GM23338 (cell line): ENCODE data around the gene CEPT1. TPM values are rescaled to one million over a fixed set of nuclear protein-coding genes. Genes with fewer than 3 reads are reported as not detected.

ENCODE experiments used
- ATAC-seq: fragments of 200-7000 bp; cut with Tn5 transposase; 3 replicates; pipeline ENCODE4 v1.9.1; 2020
- DNase-seq: peaks from one replicate; pipeline ENCODE4 v3.0.0-alpha.2; 2015; ENCODE audit warnings: low spot score
- H2AFZ ChIP-seq: fragments of 200-600 bp; sonication (generic); 2 replicates; pipeline ENCODE4 v1.8.0; 2016; ENCODE audit warnings: antibody characterized with exemption, mild to moderate bottlenecking, moderate library complexity
- H3F3A ChIP-seq: fragments of 200-600 bp; sonication (generic); replicated peaks from 2 replicates; pipeline ENCODE4 v1.8.0; 2017; ENCODE audit warnings: antibody characterized with exemption, mixed run types, low read depth
- H3K27ac ChIP-seq: fragments of 200-600 bp; sonication (generic); 2 replicates; pipeline ENCODE4 v1.6.1; 2016; ENCODE audit warnings: low read depth
- H3K27me3 ChIP-seq: fragments of 200-600 bp; sonication (generic); 2 replicates; pipeline ENCODE4 v1.8.0; 2016; ENCODE audit warnings: mild to moderate bottlenecking, mixed run types, moderate library complexity; ENCODE audit not compliant: insufficient read depth
- H3K36me3 ChIP-seq: fragments of 200-600 bp; sonication (generic); 2 replicates; pipeline ENCODE4 v1.8.0; 2016; ENCODE audit warnings: mild to moderate bottlenecking; ENCODE audit not compliant: insufficient read depth
- H3K4me1 ChIP-seq: fragments of 200-600 bp; sonication (generic); 2 replicates; pipeline ENCODE4 v1.8.0; 2016; ENCODE audit warnings: mild to moderate bottlenecking, moderate library complexity; ENCODE audit not compliant: insufficient read depth
- H3K4me2 ChIP-seq: fragments of 200-600 bp; sonication (generic); 2 replicates; pipeline ENCODE4 v1.7.1; 2017; ENCODE audit warnings: mixed run types
- H3K4me3 ChIP-seq: fragments of 200-600 bp; sonication (generic); 2 replicates; pipeline ENCODE4 v1.6.1; 2016; ENCODE audit warnings: mixed run types
- H3K79me2 ChIP-seq: fragments of 200-600 bp; sonication (generic); replicated peaks from 2 replicates; pipeline ENCODE4 v1.8.0; 2017; ENCODE audit warnings: mild to moderate bottlenecking; ENCODE audit not compliant: insufficient read depth
- H3K9me2 ChIP-seq: fragments of 200-600 bp; sonication (generic); 2 replicates; pipeline ENCODE4 v1.8.0; 2017; ENCODE audit not compliant: insufficient read depth
- H4K20me1 ChIP-seq: fragments of 200-600 bp; sonication (generic); replicated peaks from 2 replicates; pipeline ENCODE4 v1.8.0; 2017; ENCODE audit warnings: mild to moderate bottlenecking; ENCODE audit not compliant: insufficient read depth
- H3K27ac Mint-ChIP-seq: 2 replicates; pipeline ENCODE4 v1.8.0; 2020; ENCODE audit warnings: inconsistent platforms, mild to moderate bottlenecking, moderate library complexity, mixed read lengths
- H3K27me3 Mint-ChIP-seq: 3 replicates; pipeline ENCODE4 v1.8.0; 2022; ENCODE audit warnings: low read depth, mild to moderate bottlenecking, moderate library complexity, mixed read lengths, inconsistent platforms; ENCODE audit not compliant: insufficient read depth, poor library complexity
- H3K36me3 Mint-ChIP-seq: 3 replicates; pipeline ENCODE4 v1.8.0; 2021; ENCODE audit warnings: low read depth, mild to moderate bottlenecking, inconsistent platforms, moderate library complexity, mixed read lengths
- H3K4me1 Mint-ChIP-seq: 3 replicates; pipeline ENCODE4 v1.8.0; 2020; ENCODE audit warnings: mild to moderate bottlenecking, inconsistent platforms, mixed read lengths
- H3K4me3 Mint-ChIP-seq: 3 replicates; pipeline ENCODE4 v1.8.0; 2021; ENCODE audit warnings: moderate library complexity, mild to moderate bottlenecking, inconsistent platforms, mixed read lengths
- H3K9me3 Mint-ChIP-seq: 3 replicates; pipeline ENCODE4 v1.8.0; 2020; ENCODE audit warnings: moderate library complexity, mild to moderate bottlenecking, inconsistent platforms, mixed read lengths
- CREB1 ChIP-seq: fragments of 250-450 bp; sonication (Bioruptor Pico); IDR thresholded peaks from 2 replicates; pipeline ENCODE4 v1.5.0; 2020; ENCODE audit warnings: low read depth, mild to moderate bottlenecking, moderate library complexity
- EZH2 ChIP-seq: fragments of 200-600 bp; sonication (generic); IDR thresholded peaks from one replicate; pipeline ENCODE4 v1.8.0; 2017; ENCODE audit warnings: antibody characterized with exemption, mild to moderate bottlenecking, low read depth; ENCODE audit not compliant: unreplicated experiment
- EZH2phosphoT487 ChIP-seq: fragments of 200-600 bp; sonication (generic); IDR thresholded peaks from one replicate; pipeline ENCODE4 v1.8.1; 2018; ENCODE audit warnings: antibody characterized with exemption; ENCODE audit not compliant: unreplicated experiment
- JUNB ChIP-seq: IDR thresholded peaks from one replicate; pipeline ENCODE4 v1.6.1; 2016; ENCODE audit warnings: antibody characterized with exemption; ENCODE audit not compliant: unreplicated experiment
- NANOG ChIP-seq: IDR thresholded peaks from 2 replicates; pipeline ENCODE4 v1.6.1; 2016; ENCODE audit warnings: antibody characterized with exemption, borderline replicate concordance
- POLR2AphosphoS5 ChIP-seq: IDR thresholded peaks from 2 replicates; pipeline ENCODE4 v1.6.1; 2016; ENCODE audit warnings: antibody characterized with exemption, low read depth
- STAT1 ChIP-seq: IDR thresholded peaks from one replicate; pipeline ENCODE4 v1.6.1; 2016; ENCODE audit warnings: antibody characterized with exemption; ENCODE audit not compliant: unreplicated experiment
- ZNF331 ChIP-seq: fragments of 250-450 bp; sonication (Bioruptor Pico); IDR thresholded peaks from 2 replicates; pipeline ENCODE4 v1.5.0; 2020; ENCODE audit warnings: low read depth, mild to moderate bottlenecking, moderate library complexity
- polyA plus RNA-seq: library from polyadenylated mRNA; unstranded; fragments of >200 nt; fragmentation: Nextera tagmentation; extraction: Ambion mirVana; gene quantifications from 2 replicates; pipeline ENCODE4 v1.2.1, GENCODE V29; 2016
- total RNA-seq: library from RNA; depleted of rRNA; stranded (reverse); fragments of >200 nt; shearing (Covaris generic); gene quantifications from 2 replicates; pipeline ENCODE4 v1.2.3, GENCODE V29; 2014
- TF ChIP-seq, protein P1 (sequence below): fragments of 250-450 bp; sonication (Bioruptor Pico); IDR thresholded peaks from 2 replicates; pipeline ENCODE4 v1.5.0; 2020; ENCODE audit warnings: mild to moderate bottlenecking, moderate library complexity

Gene CEPT1
- total and polyA plus RNA-seq, 2 experiments from 2014 or later, result 17.3 to 39.5 TPM

DNA sequence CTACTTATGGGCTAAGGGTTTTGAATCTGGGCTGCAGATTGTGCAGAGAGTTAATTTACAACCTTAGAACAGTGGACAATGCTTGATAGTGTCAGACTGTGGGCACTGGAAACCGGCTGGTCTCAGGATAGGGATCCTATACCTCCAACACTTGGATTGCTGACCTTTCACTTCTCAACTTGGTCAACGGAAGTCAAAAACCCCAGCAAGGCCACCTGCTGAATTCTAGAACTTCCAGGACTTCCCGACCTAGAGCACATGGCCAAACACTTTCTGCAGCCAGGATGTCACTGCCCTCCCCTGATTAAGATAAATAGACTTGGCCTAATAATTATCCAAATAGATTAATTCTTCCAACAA lies 60.8 kb downstream of the CEPT1 start:
- DNase-seq (no peak), ATAC-seq (no peak)
- H3K36me3 Mint-ChIP-seq, result peaks cover 2% of the 10 kb centered on the region; the same call in 1 of the 3 replicates
- peaks cover 28% of the 10 kb centered on the region for H3K27me3 Mint-ChIP-seq
- H3K9me2 ChIP-seq, result no peaks in the 10 kb centered on the region
- H3K4me3 ChIP-seq, result no peak overlapping the region
- H3K4me1 Mint-ChIP-seq, result peaks cover 11% of the 10 kb centered on the region
- H3K27me3 ChIP-seq, result peaks cover 33% of the 10 kb centered on the region
- H3K4me3 Mint-ChIP-seq, result no peak overlapping the region
- no peaks in the 10 kb centered on the region for H3K36me3 ChIP-seq
- no peak overlapping the region for H2AFZ ChIP-seq
- no peak for TF ChIP-seq EZH2
- no peak for TF ChIP-seq CREB1 (CRISPR knock-in tag)
- TF ChIP-seq EZH2phosphoT487, result no peak
- H3K27ac ChIP-seq, result no peak overlapping the region
- H3K9me3 Mint-ChIP-seq, result no peaks in the 10 kb centered on the region; the same call in 1 of the 3 replicates
- no peaks in the 10 kb centered on the region for H3K79me2 ChIP-seq
- no peak overlapping the region for H3K27ac Mint-ChIP-seq
- H4K20me1 ChIP-seq, result no peaks in the 10 kb centered on the region
- H3K4me2 ChIP-seq, result no peak overlapping the region
- no peaks in the 10 kb centered on the region for H3F3A ChIP-seq
- H3K4me1 ChIP-seq, result peaks cover 8% of the 10 kb centered on the region; the same call in 1 of the 2 replicates

DNA sequence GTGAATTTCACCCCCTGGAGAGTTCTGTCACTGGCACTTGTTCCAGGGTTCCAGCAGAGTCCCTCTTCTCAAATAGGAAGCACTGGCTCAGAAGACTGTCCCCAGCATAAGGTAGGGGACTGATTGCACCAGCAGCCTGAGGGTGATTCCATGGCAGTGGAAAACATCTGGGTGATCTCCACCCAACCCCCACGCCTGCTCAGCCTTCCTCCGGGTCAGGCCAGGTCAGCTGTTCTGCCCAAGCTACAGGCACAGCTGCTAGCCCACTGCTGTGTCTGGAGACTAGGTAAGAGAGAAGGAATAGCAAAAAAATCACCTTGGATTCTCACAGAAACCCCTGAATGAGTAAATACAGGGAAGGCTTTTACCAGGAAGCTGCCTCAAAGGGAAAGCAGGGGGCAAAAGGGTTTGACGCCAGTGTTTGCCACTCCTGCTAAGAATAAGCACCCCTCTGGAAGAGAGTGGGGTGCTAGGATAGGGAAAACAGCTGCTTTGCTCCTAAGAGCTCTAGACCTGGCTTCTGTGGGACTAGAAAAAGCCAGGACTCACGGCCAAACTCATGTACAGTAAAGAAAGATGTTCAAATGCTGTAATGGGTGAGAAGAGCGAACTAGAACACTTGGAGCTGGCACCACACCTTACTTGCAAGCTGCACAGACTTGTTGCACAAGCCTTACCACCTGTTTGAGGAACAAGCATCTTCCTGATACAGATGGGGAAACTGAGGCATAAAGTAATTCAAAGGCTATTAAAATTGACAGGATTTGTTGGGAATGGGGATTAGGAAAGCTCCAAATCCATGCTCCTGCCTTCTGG lies 61.5 kb downstream of the CEPT1 start:
- Histone ChIP-seq H4K20me1 (no peaks in the 10 kb centered on the region), H3K9me2 (no peaks in the 10 kb centered on the region), H3K27me3 (peaks cover 39% of the 10 kb centered on the region), H2AFZ (no peak overlapping the region), H3K4me3 (no peak overlapping the region), H3K4me2 (no peak overlapping the region), H3F3A (no peaks in the 10 kb centered on the region), H3K4me1 (peaks cover 8% of the 10 kb centered on the region; the same call in 1 of the 2 replicates), H3K27ac (no peak overlapping the region), H3K79me2 (no peaks in the 10 kb centered on the region), H3K36me3 (no peaks in the 10 kb centered on the region)
- ATAC-seq (no peak), DNase-seq (no peak)
- H3K27me3 Mint-ChIP-seq, result peaks cover 28% of the 10 kb centered on the region
- H3K36me3 Mint-ChIP-seq, result peaks cover 2% of the 10 kb centered on the region; the same call in 1 of the 3 replicates
- H3K27ac Mint-ChIP-seq, result no peak overlapping the region
- TF ChIP-seq JUNB, result no peak
- TF ChIP-seq ZNF331 (CRISPR knock-in tag), result no peak
- TF ChIP-seq POLR2AphosphoS5, result no peak
- no peaks in the 10 kb centered on the region; the same call in 1 of the 3 replicates for H3K9me3 Mint-ChIP-seq
- H3K4me3 Mint-ChIP-seq, result no peak overlapping the region
- peaks cover 11% of the 10 kb centered on the region for H3K4me1 Mint-ChIP-seq

DNA sequence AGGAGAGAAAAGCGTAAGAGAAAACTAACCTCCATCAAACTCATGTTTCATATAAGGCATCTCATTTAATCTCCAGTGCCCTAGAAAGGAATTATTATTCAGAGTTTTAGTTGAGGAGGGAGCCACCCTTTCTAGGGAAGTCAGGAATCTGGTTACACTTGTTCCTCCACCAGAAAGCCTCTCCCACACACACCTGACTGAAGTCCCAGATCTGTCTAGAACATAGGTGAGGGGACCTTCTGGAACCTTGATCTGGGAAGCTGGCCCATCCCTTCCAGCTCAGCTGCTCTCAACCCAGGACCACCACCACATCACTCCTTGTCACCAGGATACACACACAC lies 62.3 kb downstream of the CEPT1 start:
- ATAC-seq, result no peak
- H3K27ac ChIP-seq, result no peak overlapping the region
- TF ChIP-seq JUNB (no peak), ZNF331 (CRISPR knock-in tag) (no peak), STAT1 (no peak), POLR2AphosphoS5 (no peak), NANOG (no peak), EZH2 (no peak)
- TF ChIP-seq, protein P1, sequence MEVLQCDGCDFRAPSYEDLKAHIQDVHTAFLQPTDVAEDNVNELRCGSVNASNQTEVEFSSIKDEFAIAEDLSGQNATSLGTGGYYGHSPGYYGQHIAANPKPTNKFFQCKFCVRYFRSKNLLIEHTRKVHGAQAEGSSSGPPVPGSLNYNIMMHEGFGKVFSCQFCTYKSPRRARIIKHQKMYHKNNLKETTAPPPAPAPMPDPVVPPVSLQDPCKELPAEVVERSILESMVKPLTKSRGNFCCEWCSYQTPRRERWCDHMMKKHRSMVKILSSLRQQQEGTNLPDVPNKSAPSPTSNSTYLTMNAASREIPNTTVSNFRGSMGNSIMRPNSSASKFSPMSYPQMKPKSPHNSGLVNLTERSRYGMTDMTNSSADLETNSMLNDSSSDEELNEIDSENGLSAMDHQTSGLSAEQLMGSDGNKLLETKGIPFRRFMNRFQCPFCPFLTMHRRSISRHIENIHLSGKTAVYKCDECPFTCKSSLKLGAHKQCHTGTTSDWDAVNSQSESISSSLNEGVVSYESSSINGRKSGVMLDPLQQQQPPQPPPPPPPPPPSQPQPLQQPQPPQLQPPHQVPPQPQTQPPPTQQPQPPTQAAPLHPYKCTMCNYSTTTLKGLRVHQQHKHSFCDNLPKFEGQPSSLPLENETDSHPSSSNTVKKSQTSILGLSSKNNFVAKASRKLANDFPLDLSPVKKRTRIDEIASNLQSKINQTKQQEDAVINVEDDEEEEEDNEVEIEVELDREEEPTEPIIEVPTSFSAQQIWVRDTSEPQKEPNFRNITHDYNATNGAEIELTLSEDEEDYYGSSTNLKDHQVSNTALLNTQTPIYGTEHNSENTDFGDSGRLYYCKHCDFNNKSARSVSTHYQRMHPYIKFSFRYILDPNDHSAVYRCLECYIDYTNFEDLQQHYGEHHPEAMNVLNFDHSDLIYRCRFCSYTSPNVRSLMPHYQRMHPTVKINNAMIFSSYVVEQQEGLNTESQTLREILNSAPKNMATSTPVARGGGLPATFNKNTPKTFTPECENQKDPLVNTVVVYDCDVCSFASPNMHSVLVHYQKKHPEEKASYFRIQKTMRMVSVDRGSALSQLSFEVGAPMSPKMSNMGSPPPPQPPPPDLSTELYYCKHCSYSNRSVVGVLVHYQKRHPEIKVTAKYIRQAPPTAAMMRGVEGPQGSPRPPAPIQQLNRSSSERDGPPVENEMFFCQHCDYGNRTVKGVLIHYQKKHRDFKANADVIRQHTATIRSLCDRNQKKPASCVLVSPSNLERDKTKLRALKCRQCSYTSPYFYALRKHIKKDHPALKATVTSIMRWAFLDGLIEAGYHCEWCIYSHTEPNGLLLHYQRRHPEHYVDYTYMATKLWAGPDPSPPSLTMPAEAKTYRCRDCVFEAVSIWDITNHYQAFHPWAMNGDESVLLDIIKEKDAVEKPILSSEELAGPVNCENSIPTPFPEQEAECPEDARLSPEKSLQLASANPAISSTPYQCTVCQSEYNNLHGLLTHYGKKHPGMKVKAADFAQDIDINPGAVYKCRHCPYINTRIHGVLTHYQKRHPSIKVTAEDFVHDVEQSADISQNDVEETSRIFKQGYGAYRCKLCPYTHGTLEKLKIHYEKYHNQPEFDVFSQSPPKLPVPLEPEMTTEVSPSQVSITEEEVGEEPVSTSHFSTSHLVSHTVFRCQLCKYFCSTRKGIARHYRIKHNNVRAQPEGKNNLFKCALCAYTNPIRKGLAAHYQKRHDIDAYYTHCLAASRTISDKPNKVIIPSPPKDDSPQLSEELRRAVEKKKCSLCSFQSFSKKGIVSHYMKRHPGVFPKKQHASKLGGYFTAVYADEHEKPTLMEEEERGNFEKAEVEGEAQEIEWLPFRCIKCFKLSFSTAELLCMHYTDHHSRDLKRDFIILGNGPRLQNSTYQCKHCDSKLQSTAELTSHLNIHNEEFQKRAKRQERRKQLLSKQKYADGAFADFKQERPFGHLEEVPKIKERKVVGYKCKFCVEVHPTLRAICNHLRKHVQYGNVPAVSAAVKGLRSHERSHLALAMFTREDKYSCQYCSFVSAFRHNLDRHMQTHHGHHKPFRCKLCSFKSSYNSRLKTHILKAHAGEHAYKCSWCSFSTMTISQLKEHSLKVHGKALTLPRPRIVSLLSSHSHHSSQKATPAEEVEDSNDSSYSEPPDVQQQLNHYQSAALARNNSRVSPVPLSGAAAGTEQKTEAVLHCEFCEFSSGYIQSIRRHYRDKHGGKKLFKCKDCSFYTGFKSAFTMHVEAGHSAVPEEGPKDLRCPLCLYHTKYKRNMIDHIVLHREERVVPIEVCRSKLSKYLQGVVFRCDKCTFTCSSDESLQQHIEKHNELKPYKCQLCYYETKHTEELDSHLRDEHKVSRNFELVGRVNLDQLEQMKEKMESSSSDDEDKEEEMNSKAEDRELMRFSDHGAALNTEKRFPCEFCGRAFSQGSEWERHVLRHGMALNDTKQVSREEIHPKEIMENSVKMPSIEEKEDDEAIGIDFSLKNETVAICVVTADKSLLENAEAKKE (CRISPR knock-in tag), result no peak

More for the DNA sequence above, 62.3 kb downstream of the CEPT1 start:
- Mint-ChIP-seq H3K36me3 (peaks cover 2% of the 10 kb centered on the region; the same call in 1 of the 3 replicates), H3K27ac (no peak overlapping the region), H3K4me1 (peaks cover 11% of the 10 kb centered on the region), H3K9me3 (no peaks in the 10 kb centered on the region; the same call in 1 of the 3 replicates), H3K4me3 (no peak overlapping the region), H3K27me3 (peaks cover 28% of the 10 kb centered on the region)
- Histone ChIP-seq H4K20me1 (no peaks in the 10 kb centered on the region), H3K9me2 (no peaks in the 10 kb centered on the region), H3K27me3 (peaks cover 39% of the 10 kb centered on the region), H3K4me2 (no peak overlapping the region), H3K36me3 (no peaks in the 10 kb centered on the region), H3K79me2 (no peaks in the 10 kb centered on the region), H3F3A (no peaks in the 10 kb centered on the region), H3K4me3 (no peak overlapping the region), H3K4me1 (peaks cover 8% of the 10 kb centered on the region; the same call in 1 of the 2 replicates), H2AFZ (no peak overlapping the region)
- no peak for DNase-seq
